MM.1S (cell line): ENCODE data around the gene LCP2.

ENCODE experiments used
- EZH2 ChIP-seq: fragments of 300-600 bp; sonication (generic); optimal IDR thresholded peaks from 2 replicates; pipeline ENCODE3; 2017; ENCODE audit warnings: low read depth, mild to moderate bottlenecking, antibody characterized with exemption, low read length, mixed read lengths
- EZH2phosphoT487 ChIP-seq: fragments of 300-600 bp; sonication (generic); IDR thresholded peaks from 2 replicates; pipeline ENCODE4 v1.6.1; 2018; ENCODE audit warnings: antibody characterized with exemption, low read length
- TF ChIP-seq, protein P1 (sequence below): fragments of 300-600 bp; sonication (generic); IDR thresholded peaks from 2 replicates; pipeline ENCODE4 v1.5.1; 2016; ENCODE audit warnings: antibody characterized with exemption, low read length, mixed read lengths

DNA sequence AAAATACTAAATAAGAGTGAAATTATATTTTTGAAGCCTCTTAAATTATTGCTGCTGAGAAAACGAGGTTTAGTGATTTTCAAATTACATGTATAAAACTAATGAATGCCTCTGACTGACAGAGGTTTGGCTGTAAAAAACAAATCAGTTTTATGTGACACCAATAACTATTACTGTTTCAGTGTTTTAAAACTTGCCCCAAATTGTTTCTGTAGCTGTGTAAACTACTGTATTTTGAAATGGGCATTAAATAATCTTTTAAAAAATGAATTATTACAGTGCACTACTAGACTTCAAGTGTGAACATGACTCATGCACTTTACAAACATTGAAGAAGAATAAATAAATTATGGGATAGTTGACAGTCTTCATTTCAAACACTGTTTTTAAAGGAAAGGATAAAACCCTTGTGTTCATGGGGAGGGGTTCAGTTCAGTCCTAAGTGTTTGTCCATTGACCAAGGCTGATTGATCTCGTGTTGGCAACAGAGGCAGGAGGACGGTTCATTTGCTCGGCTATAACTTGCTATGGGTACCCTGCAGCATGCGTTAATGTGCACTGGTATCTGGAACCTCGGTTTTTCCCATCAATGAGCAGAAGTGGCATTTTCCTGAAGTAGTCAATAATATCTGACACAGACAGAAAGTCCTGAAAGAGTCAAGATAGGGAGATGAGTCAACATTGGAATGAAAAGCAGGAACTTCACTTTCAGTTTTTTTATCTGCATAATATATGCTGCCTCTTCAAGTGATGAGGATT, 49.2 kb downstream of the LCP2 start:
- TF ChIP-seq, protein P1, sequence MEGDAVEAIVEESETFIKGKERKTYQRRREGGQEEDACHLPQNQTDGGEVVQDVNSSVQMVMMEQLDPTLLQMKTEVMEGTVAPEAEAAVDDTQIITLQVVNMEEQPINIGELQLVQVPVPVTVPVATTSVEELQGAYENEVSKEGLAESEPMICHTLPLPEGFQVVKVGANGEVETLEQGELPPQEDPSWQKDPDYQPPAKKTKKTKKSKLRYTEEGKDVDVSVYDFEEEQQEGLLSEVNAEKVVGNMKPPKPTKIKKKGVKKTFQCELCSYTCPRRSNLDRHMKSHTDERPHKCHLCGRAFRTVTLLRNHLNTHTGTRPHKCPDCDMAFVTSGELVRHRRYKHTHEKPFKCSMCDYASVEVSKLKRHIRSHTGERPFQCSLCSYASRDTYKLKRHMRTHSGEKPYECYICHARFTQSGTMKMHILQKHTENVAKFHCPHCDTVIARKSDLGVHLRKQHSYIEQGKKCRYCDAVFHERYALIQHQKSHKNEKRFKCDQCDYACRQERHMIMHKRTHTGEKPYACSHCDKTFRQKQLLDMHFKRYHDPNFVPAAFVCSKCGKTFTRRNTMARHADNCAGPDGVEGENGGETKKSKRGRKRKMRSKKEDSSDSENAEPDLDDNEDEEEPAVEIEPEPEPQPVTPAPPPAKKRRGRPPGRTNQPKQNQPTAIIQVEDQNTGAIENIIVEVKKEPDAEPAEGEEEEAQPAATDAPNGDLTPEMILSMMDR: no peak
- TF ChIP-seq EZH2phosphoT487 (no peak), EZH2 (no peak)
